Neural cell (in vitro differentiated cells): ENCODE measurements around the gene R3HDML. TPM values are rescaled to one million over a fixed set of nuclear protein-coding genes. Genes with fewer than 3 reads are reported as not detected.

Experiments
- H2AFZ ChIP-seq: fragments of 200-600, 300-800 bp; sonication (generic), shearing (Covaris generic); 2 replicates; pipeline ENCODE4 v1.6.0; 2014; ENCODE audit warnings: low read depth, mild to moderate bottlenecking, antibody characterized with exemption, low read length, moderate library complexity
- H3F3A ChIP-seq: fragments of 200-600 bp; shearing (Covaris generic); 2 replicates; pipeline ENCODE4 v1.6.1; 2016; ENCODE audit warnings: mild to moderate bottlenecking, moderate library complexity, mixed read lengths, antibody characterized with exemption, low read length; ENCODE audit not compliant: insufficient read depth, poor library complexity, severe bottlenecking
- H3K27ac ChIP-seq: fragments of 200-600, 300-800 bp; sonication (generic), shearing (Covaris generic); 2 replicates; pipeline ENCODE4 v1.5.1; 2014; ENCODE audit warnings: mild to moderate bottlenecking, low read length, moderate library complexity
- H3K27me3 ChIP-seq: fragments of 300-800, 200-600 bp; sonication (generic), shearing (Covaris generic); 2 replicates; pipeline ENCODE4 v1.6.0; 2014; ENCODE audit warnings: mild to moderate bottlenecking, low read depth, low read length, moderate library complexity; ENCODE audit not compliant: insufficient read depth
- H3K36me3 ChIP-seq: fragments of 300-800, 200-600 bp; sonication (generic), shearing (Covaris generic); 2 replicates; pipeline ENCODE4 v1.5.1; 2014; ENCODE audit warnings: mild to moderate bottlenecking, antibody characterized with exemption, low read length, moderate library complexity; ENCODE audit not compliant: insufficient read depth
- H3K4me2 ChIP-seq: fragments of 300-800, 200-600 bp; sonication (generic), shearing (Covaris generic); 2 replicates; pipeline ENCODE4 v1.6.0; 2014; ENCODE audit warnings: mild to moderate bottlenecking, low read length
- H3K4me3 ChIP-seq: fragments of 300-800, 200-600 bp; sonication (generic), shearing (Covaris generic); 2 replicates; pipeline ENCODE4 v1.5.1; 2014; ENCODE audit warnings: mild to moderate bottlenecking, low read length, moderate library complexity
- H3K79me2 ChIP-seq: fragments of 200-600 bp; shearing (Covaris generic); replicated peaks from 2 replicates; pipeline ENCODE4 v1.6.0; 2014; ENCODE audit warnings: mild to moderate bottlenecking, low read length, moderate library complexity; ENCODE audit not compliant: insufficient read depth
- H3K9ac ChIP-seq: fragments of 300-800, 200-600 bp; sonication (generic), shearing (Covaris generic); 2 replicates; pipeline ENCODE4 v1.6.1; 2016; ENCODE audit warnings: mild to moderate bottlenecking, low read length, mixed read lengths
- H3K9me2 ChIP-seq: fragments of 200-600 bp; shearing (Covaris generic); 2 replicates; pipeline ENCODE4 v1.6.1; 2016; ENCODE audit warnings: mild to moderate bottlenecking, low read length, mixed read lengths; ENCODE audit not compliant: insufficient read depth
- H3K9me3 ChIP-seq: fragments of 200-600, 300-800 bp; sonication (generic), shearing (Covaris generic); 2 replicates; pipeline ENCODE4 v1.6.1; 2016; ENCODE audit warnings: mild to moderate bottlenecking, mixed run types, low read length, moderate library complexity, mixed read lengths
- H4K20me1 ChIP-seq: fragments of 200-600 bp; shearing (Covaris generic); 2 replicates; pipeline ENCODE4 v1.6.1; 2016; ENCODE audit warnings: mild to moderate bottlenecking, mixed run types; ENCODE audit not compliant: insufficient read depth
- EP300 ChIP-seq: fragments of 450-650 bp; conservative IDR thresholded peaks from 2 replicates; pipeline ENCODE4 v1.6.1; 2014; ENCODE audit warnings: antibody characterized with exemption, mild to moderate bottlenecking, moderate library complexity; ENCODE audit not compliant: poor library complexity, severe bottlenecking
- EZH2 ChIP-seq: fragments of 200-600, 300-800 bp; shearing (Covaris generic), sonication (generic); IDR thresholded peaks from 2 replicates; pipeline ENCODE4 v1.6.1; 2014; ENCODE audit warnings: antibody characterized with exemption, low read length, borderline replicate concordance, mild to moderate bottlenecking; ENCODE audit not compliant: insufficient read depth, poor library complexity, severe bottlenecking
- MXI1 ChIP-seq: fragments of 450-650 bp; conservative IDR thresholded peaks from 2 replicates; pipeline ENCODE4 v1.6.1; 2014; ENCODE audit warnings: antibody characterized with exemption, mild to moderate bottlenecking; ENCODE audit not compliant: poor library complexity, severe bottlenecking
- POLR2AphosphoS5 ChIP-seq: IDR thresholded peaks from 2 replicates; pipeline ENCODE4 v1.6.1; 2012
- RAD21 ChIP-seq: fragments of 450-650 bp; conservative IDR thresholded peaks from 2 replicates; pipeline ENCODE4 v1.6.1; 2014; ENCODE audit warnings: antibody characterized with exemption, mild to moderate bottlenecking, moderate library complexity
- SMC3 ChIP-seq: fragments of 450-650 bp; conservative IDR thresholded peaks from 2 replicates; pipeline ENCODE4 v1.6.1; 2014; ENCODE audit warnings: antibody characterized with exemption, mild to moderate bottlenecking, moderate library complexity; ENCODE audit not compliant: poor library complexity
- TAF1 ChIP-seq: IDR thresholded peaks from 2 replicates; pipeline ENCODE4 v1.6.1; 2012; ENCODE audit warnings: low read depth
- polyA plus RNA-seq: library from polyadenylated mRNA; depleted of rRNA; stranded (reverse); fragments of >200 nt; gene quantifications from 2 replicates; pipeline ENCODE4 v1.2.3, GENCODE V29; 2014
- TF ChIP-seq, protein P1 (sequence below): fragments of 450-650 bp; IDR thresholded peaks from 2 replicates; pipeline ENCODE4 v1.5.1; 2014; ENCODE audit warnings: antibody characterized with exemption, mild to moderate bottlenecking, moderate library complexity; ENCODE audit not compliant: poor library complexity, severe bottlenecking
- TF ChIP-seq, protein P2 (sequence below): IDR thresholded peaks from 2 replicates; pipeline ENCODE4 v1.6.1; 2012; ENCODE audit warnings: borderline replicate concordance

Gene R3HDML
- polyA plus RNA-seq, 1 donor from 2014 or later, result not detected

DNA sequence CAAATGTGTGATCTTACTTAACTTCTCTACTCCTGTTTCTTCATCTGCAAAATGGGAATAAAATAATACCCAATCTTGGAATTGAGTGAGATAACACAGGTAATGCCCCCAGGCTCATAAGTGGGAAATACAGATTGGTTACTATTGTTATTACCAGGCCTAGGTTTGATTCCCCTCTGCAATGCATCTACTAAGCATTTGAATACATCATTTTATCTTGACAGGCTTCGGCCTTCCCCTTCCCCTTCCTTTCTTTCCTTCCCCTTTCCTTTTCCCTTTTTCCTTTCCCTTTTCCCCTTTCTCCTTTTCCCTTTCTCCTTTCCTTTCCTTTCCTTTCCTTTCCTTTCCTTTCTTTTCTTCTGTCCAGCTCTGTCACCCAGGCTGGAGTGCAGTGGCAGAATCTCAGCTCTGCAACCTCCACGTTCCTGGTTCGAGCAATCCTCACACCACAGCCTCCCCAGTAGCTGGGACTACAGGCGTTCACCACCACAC, 11.4 kb downstream of the R3HDML start:
- TF ChIP-seq POLR2AphosphoS5 (no peak), RAD21 (no peak), MXI1 (no peak), TAF1 (no peak), EP300 (no peak), SMC3 (no peak)
- TF ChIP-seq, protein P1, sequence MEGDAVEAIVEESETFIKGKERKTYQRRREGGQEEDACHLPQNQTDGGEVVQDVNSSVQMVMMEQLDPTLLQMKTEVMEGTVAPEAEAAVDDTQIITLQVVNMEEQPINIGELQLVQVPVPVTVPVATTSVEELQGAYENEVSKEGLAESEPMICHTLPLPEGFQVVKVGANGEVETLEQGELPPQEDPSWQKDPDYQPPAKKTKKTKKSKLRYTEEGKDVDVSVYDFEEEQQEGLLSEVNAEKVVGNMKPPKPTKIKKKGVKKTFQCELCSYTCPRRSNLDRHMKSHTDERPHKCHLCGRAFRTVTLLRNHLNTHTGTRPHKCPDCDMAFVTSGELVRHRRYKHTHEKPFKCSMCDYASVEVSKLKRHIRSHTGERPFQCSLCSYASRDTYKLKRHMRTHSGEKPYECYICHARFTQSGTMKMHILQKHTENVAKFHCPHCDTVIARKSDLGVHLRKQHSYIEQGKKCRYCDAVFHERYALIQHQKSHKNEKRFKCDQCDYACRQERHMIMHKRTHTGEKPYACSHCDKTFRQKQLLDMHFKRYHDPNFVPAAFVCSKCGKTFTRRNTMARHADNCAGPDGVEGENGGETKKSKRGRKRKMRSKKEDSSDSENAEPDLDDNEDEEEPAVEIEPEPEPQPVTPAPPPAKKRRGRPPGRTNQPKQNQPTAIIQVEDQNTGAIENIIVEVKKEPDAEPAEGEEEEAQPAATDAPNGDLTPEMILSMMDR, result no peak
- Histone ChIP-seq H3K4me2 (no peak overlapping the region), H3K4me3 (no peak overlapping the region), H3K36me3 (no peaks in the 10 kb centered on the region), H3K79me2 (no peaks in the 10 kb centered on the region), H3K27ac (no peak overlapping the region), H4K20me1 (no peaks in the 10 kb centered on the region), H3K27me3 (no peaks in the 10 kb centered on the region), H3K9me2 (no peaks in the 10 kb centered on the region), H3K9ac (no peak overlapping the region), H2AFZ (no peak overlapping the region), H3F3A (no peaks in the 10 kb centered on the region), H3K9me3 (no peaks in the 10 kb centered on the region)

- H2AFZ ChIP-seq, result no peak overlapping the region
- no peaks in the 10 kb centered on the region for H4K20me1 ChIP-seq
- no peak overlapping the region for H3K27ac ChIP-seq
- H3K9me3 ChIP-seq, result no peaks in the 10 kb centered on the region
- H3K4me3 ChIP-seq, result no peak overlapping the region
- TF ChIP-seq SMC3, result no peak
- no peak for TF ChIP-seq EP300
- TF ChIP-seq, protein P2, sequence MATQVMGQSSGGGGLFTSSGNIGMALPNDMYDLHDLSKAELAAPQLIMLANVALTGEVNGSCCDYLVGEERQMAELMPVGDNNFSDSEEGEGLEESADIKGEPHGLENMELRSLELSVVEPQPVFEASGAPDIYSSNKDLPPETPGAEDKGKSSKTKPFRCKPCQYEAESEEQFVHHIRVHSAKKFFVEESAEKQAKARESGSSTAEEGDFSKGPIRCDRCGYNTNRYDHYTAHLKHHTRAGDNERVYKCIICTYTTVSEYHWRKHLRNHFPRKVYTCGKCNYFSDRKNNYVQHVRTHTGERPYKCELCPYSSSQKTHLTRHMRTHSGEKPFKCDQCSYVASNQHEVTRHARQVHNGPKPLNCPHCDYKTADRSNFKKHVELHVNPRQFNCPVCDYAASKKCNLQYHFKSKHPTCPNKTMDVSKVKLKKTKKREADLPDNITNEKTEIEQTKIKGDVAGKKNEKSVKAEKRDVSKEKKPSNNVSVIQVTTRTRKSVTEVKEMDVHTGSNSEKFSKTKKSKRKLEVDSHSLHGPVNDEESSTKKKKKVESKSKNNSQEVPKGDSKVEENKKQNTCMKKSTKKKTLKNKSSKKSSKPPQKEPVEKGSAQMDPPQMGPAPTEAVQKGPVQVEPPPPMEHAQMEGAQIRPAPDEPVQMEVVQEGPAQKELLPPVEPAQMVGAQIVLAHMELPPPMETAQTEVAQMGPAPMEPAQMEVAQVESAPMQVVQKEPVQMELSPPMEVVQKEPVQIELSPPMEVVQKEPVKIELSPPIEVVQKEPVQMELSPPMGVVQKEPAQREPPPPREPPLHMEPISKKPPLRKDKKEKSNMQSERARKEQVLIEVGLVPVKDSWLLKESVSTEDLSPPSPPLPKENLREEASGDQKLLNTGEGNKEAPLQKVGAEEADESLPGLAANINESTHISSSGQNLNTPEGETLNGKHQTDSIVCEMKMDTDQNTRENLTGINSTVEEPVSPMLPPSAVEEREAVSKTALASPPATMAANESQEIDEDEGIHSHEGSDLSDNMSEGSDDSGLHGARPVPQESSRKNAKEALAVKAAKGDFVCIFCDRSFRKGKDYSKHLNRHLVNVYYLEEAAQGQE, result no peak
- TF ChIP-seq MXI1, result no peak
- TF ChIP-seq POLR2AphosphoS5, result no peak
- TF ChIP-seq RAD21, result no peak
- TF ChIP-seq, protein P1, result no peak
- TF ChIP-seq EZH2, result no peak
- TF ChIP-seq TAF1, result no peak
- H3K4me2 ChIP-seq, result no peak overlapping the region
- H3K9ac ChIP-seq, result no peak overlapping the region
- H3K36me3 ChIP-seq, result no peaks in the 10 kb centered on the region
- H3F3A ChIP-seq, result no peaks in the 10 kb centered on the region
- H3K27me3 ChIP-seq, result no peaks in the 10 kb centered on the region
- H3K9me2 ChIP-seq, result no peaks in the 10 kb centered on the region
- no peaks in the 10 kb centered on the region for H3K79me2 ChIP-seq
Observed at GRCh38 chr20:44349349-44349748, 12.5 kb downstream of the R3HDML start.
